HUES64 (cell line): ENCODE measurements around the gene RTEL1.

Experiments used
- H3K27ac ChIP-seq: 2 replicates; pipeline ENCODE4 v1.7.0; 2013; ENCODE audit warnings: low read depth, low read length, inconsistent platforms
- H3K27me3 ChIP-seq: 2 replicates; pipeline ENCODE4 v1.6.1; 2013; ENCODE audit warnings: mild to moderate bottlenecking, low read length; ENCODE audit not compliant: insufficient read depth
- H3K36me3 ChIP-seq: 2 replicates; pipeline ENCODE4 v1.6.1; 2013; ENCODE audit warnings: mild to moderate bottlenecking, low read length; ENCODE audit not compliant: insufficient read depth
- H3K4me1 ChIP-seq: 2 replicates; pipeline ENCODE4 v1.6.1; 2013; ENCODE audit warnings: mild to moderate bottlenecking, low read length, moderate library complexity; ENCODE audit not compliant: insufficient read depth
- H3K4me3 ChIP-seq: 2 replicates; pipeline ENCODE4 v1.5.1; 2013; ENCODE audit warnings: mild to moderate bottlenecking, low read length, moderate library complexity
- H3K9ac ChIP-seq: 2 replicates; pipeline ENCODE4 v1.6.1; 2013; ENCODE audit warnings: mild to moderate bottlenecking, low read depth, low read length
- H3K9me3 ChIP-seq: 2 replicates; pipeline ENCODE4 v1.6.1; 2013; ENCODE audit warnings: low read depth, low read length; ENCODE audit not compliant: insufficient read depth
- WGBS: fragments of 150-250, 120-280 bp; methylation state at CpG from one replicate; pipeline ENCODE4 v1.1.7; 2013; ENCODE audit warnings: missing lambda C conversion rate; 5-methylcytosine and 5-hydroxymethylcytosine counted together

Gene RTEL1

GRCh38 chr20:63699466-63700198 lies 41.5 kb downstream of the RTEL1 start:
- no peak overlapping the region for H3K9ac ChIP-seq
- H3K27me3 ChIP-seq = no peaks in the 10 kb centered on the region
- H3K4me3 ChIP-seq = no peak overlapping the region
- peaks cover 7% of the 10 kb centered on the region for H3K36me3 ChIP-seq
- H3K9me3 ChIP-seq = no peaks in the 10 kb centered on the region
- H3K27ac ChIP-seq = peak overlapping the region; percentile 63
- peaks cover 8% of the 10 kb centered on the region for H3K4me1 ChIP-seq
- 83% methylated on average over 24 of the region's 24 CpGs for WGBS

- 94% methylated on average over 42 of the region's 43 CpGs for WGBS
- Histone ChIP-seq H3K4me3 (no peak overlapping the region), H3K9ac (no peak overlapping the region), H3K27me3 (no peaks in the 10 kb centered on the region), H3K27ac (no peak overlapping the region), H3K9me3 (no peaks in the 10 kb centered on the region), H3K4me1 (peaks cover 8% of the 10 kb centered on the region), H3K36me3 (peaks cover 15% of the 10 kb centered on the region)
These were observed 42.3 kb downstream of the RTEL1 start for GRCh38 chr20:63700199-63701050.

DNA sequence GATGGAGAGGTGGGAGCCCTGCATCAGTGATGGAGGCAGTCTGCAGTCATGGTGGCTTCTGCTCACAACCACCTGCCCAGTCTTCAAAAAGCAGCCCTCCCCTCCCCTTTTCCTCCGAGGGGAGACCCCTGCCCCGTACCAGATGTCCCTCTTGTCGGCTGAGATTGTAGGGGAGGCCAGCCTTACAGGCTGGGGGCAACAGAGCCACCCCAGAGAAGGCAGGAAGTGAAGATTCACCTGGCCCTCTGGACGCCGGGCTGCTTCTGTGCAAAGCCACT lies 42.9 kb downstream of the RTEL1 start:
- peaks cover 8% of the 10 kb centered on the region for H3K4me1 ChIP-seq
- WGBS = 85% methylated on average over 5 of the region's 5 CpGs
- H3K9ac ChIP-seq = no peak overlapping the region
- H3K27ac ChIP-seq = no peak overlapping the region
- no peaks in the 10 kb centered on the region for H3K27me3 ChIP-seq
- no peak overlapping the region for H3K4me3 ChIP-seq
- H3K36me3 ChIP-seq = peaks cover 20% of the 10 kb centered on the region
- H3K9me3 ChIP-seq = no peaks in the 10 kb centered on the region

DNA sequence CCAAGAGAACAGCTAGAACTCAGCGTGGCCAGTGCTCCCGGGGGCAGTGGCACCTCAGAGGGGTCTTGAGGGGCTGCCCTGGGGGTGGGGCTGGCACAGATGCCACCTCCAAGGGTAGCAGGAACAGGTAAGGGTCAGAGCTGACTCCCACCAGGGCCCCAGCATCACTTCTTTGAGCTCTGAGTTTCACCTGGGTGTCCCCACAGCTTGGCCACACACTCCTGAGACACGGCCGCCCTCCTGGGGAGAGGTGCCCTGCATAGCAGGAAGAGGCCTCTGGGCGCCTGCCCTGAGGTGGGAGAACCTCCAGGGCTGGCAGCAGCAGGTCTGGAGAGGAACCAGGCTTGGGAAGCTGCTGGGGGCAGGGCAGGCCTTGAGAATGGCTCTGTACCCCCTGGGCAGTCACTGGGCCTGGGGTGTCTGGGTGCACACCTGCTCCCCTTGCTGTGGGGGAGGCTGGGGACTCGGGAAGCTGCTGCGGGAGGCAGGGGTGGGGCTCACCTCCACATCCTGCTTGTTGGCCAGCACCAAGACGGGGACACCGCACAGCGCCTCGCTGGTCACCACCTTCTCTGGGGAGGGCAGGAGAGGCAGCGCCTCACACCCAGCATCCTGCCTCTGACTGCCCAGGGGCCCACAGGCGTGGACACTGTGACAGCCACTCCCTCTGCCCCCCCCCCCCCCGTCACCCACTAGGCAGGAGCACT lies 43.4 kb downstream of the RTEL1 start:
- Histone ChIP-seq H3K27me3 (no peaks in the 10 kb centered on the region), H3K4me3 (no peak overlapping the region), H3K9me3 (no peaks in the 10 kb centered on the region), H3K27ac (no peak overlapping the region), H3K9ac (no peak overlapping the region), H3K4me1 (peaks cover 8% of the 10 kb centered on the region), H3K36me3 (peaks cover 25% of the 10 kb centered on the region)
- WGBS = 92% methylated on average over 14 of the region's 14 CpGs

- peaks cover 27% of the 10 kb centered on the region for H3K36me3 ChIP-seq
- H3K9ac ChIP-seq = no peak overlapping the region
- H3K9me3 ChIP-seq = no peaks in the 10 kb centered on the region
- no peak overlapping the region for H3K4me3 ChIP-seq
- H3K27me3 ChIP-seq = no peaks in the 10 kb centered on the region
- WGBS = 92% methylated on average over 16 of the region's 16 CpGs
- H3K4me1 ChIP-seq = peaks cover 8% of the 10 kb centered on the region; the same call in 1 of the 2 replicates
- no peak overlapping the region for H3K27ac ChIP-seq
These were observed 44.0 kb downstream of the RTEL1 start for GRCh38 chr20:63702036-63702665.

DNA sequence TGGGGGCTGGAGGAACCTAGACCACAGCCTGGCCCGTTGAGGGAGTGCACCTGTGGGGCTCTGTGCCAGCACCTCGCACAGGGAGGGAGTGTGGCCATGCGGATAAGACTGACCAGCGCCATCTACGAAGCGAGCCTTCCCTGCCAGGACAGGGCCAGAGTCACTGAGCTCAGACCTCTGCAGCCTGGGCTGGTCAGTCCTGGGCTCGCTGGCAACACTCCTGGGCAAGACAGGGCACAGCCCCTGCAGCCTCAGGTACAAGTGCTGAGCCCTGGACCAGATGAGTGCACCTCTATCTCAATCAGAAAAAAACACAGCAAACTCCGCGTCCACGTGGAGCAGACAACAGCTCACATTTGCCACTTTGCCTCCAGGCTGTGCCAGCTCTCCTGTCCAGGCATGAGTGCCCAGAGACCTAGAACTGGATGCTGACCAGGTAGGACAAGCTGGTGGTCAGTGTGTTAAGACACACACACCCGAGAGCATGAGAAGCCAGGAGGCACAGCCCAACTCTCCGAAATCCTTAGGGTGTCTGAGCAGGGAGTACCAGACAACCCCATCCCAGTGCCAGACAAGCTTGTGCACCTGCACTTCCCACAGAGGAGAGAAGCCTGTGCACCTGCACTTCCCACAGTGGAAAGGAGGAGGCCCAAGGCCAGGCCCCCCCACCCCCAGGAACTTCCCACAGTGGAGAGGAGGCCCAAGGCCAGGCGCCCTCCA lies 44.8 kb downstream of the RTEL1 start:
- no peak overlapping the region for H3K27ac ChIP-seq
- H3K9ac ChIP-seq = no peak overlapping the region
- H3K4me1 ChIP-seq = peaks cover 8% of the 10 kb centered on the region; the same call in 1 of the 2 replicates
- H3K27me3 ChIP-seq = no peaks in the 10 kb centered on the region
- peaks cover 27% of the 10 kb centered on the region for H3K36me3 ChIP-seq
- 87% methylated on average over 13 of the region's 13 CpGs for WGBS
- H3K9me3 ChIP-seq = no peaks in the 10 kb centered on the region
- H3K4me3 ChIP-seq = no peak overlapping the region

GRCh38 chr20:63703471-63703975 lies 45.4 kb downstream of the RTEL1 start:
- Histone ChIP-seq H3K27me3 (no peaks in the 10 kb centered on the region), H3K27ac (no peak overlapping the region), H3K9ac (no peak overlapping the region), H3K36me3 (peaks cover 27% of the 10 kb centered on the region), H3K4me3 (no peak overlapping the region), H3K4me1 (peaks cover 8% of the 10 kb centered on the region; the same call in 1 of the 2 replicates), H3K9me3 (no peaks in the 10 kb centered on the region)
- WGBS = 93% methylated on average over 15 of the region's 15 CpGs

- Histone ChIP-seq H3K9ac (no peak overlapping the region), H3K27me3 (no peaks in the 10 kb centered on the region), H3K4me1 (peaks cover 4% of the 10 kb centered on the region; the same call in 1 of the 2 replicates), H3K27ac (no peak overlapping the region), H3K9me3 (no peaks in the 10 kb centered on the region), H3K4me3 (no peak overlapping the region), H3K36me3 (peaks cover 27% of the 10 kb centered on the region)
- WGBS = 95% methylated on average over 11 of the region's 11 CpGs
These were observed 46.0 kb downstream of the RTEL1 start for GRCh38 chr20:63703976-63704748.

GRCh38 chr20:63704749-63705117 lies 46.6 kb downstream of the RTEL1 start:
- no peaks in the 10 kb centered on the region for H3K27me3 ChIP-seq
- H3K4me3 ChIP-seq = no peak overlapping the region
- H3K9me3 ChIP-seq = no peaks in the 10 kb centered on the region
- no peaks in the 10 kb centered on the region for H3K4me1 ChIP-seq
- H3K9ac ChIP-seq = no peak overlapping the region
- no peak overlapping the region for H3K27ac ChIP-seq
- H3K36me3 ChIP-seq = peaks cover 27% of the 10 kb centered on the region
- 85% methylated on average over 6 of the region's 6 CpGs for WGBS
